Activated CD8-positive, alpha-beta memory T cell treated with anti-CD3 and anti-CD28 coated beads for 36 hours (primary cell): ENCODE data around the gene C16orf95. TPM values are rescaled to one million over a fixed set of nuclear protein-coding genes. Genes with fewer than 3 reads are reported as not detected.
"Not testable (repeated sequence)": the region's sequence is repeated elsewhere in the genome, so short reads cannot be mapped to it uniquely, and the experiment has no call there.

Experiments
- CTCF ChIA-PET: fragments of 350-600 bp; sonication (Branson Sonifier 250); formaldehyde crosslinking; loops from one replicate; lab custom pipeline; 2021; ENCODE audit warnings: antibody characterized with exemption; lab: Charles Lee
- POLR2A ChIA-PET: fragments of 350-600 bp; sonication (Branson Sonifier 250); formaldehyde crosslinking; loops from one replicate; lab custom pipeline; 2021; ENCODE audit warnings: antibody characterized with exemption; lab: Charles Lee
- total RNA-seq, 2 experiments: library from RNA; stranded (reverse); gene quantifications; one replicate each; pipeline ENCODE4 v1.2.3, GENCODE V29; 2021

C16orf95 gene
- total RNA-seq, 2 experiments from 2014 or later, result 10.3 to 11.1 TPM

DNA sequence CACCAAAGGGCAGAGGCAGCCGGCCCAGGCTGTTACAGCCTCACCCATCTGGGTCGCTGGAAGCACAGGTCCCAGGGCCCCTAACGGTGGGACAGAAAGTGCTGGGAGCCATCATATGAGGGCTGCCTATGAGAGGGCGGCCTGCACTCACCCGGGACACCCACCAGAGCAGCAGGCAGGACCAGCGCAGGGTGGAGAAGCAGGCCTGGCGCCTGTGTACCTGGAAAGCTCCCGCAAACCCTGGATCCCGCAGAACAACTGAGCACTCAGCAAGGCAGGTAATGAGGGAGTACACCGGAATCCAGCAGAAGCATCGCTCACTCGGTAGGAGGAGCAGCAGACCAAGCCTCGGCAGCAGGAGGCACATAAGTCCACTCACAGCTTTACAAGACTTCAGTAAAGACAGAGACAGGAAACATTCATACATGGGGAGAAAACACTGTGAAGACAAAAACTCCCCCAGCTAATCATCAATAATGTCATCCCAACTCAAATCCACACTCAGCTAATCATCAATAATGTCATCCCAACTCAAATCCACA lies 31.5 kb upstream of the C16orf95 start:
- ChIA-PET CTCF (no interaction called here), POLR2A (no interaction called here)

DNA sequence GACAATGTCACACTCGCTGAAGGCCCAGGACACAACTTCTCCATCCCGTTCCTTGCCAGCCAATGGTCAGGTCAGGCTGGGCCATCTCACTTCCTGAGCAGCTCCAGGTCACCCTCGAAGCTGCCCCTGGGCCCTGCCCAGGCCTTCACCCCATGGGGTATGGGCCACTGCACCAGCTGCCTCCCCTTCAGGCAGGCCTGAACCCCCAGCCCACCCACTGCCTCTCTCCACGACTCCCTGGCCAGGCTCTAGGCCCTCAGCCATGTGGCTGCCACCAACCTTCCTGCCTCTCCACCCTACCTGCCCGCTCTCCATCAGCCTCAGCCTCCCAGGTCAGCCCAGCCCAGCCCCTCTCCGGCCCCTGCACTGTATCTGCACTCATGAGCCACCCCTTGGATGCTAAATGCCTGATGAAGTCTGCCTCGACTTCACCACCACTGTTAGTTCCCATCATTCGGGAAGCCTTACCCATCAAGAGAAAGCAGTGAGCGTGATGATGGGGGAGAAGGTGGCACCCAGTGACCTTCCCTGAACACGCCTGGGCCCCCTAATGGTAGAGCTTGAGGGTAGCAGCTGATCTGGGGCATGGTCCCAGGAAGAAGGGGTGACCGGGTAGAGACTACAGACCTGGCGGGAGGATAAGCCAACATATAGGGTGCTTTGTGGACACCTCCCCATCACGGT lies 30.9 kb upstream of the C16orf95 start:
- POLR2A ChIA-PET, result no interaction called here
- CTCF ChIA-PET, result no interaction called here

DNA sequence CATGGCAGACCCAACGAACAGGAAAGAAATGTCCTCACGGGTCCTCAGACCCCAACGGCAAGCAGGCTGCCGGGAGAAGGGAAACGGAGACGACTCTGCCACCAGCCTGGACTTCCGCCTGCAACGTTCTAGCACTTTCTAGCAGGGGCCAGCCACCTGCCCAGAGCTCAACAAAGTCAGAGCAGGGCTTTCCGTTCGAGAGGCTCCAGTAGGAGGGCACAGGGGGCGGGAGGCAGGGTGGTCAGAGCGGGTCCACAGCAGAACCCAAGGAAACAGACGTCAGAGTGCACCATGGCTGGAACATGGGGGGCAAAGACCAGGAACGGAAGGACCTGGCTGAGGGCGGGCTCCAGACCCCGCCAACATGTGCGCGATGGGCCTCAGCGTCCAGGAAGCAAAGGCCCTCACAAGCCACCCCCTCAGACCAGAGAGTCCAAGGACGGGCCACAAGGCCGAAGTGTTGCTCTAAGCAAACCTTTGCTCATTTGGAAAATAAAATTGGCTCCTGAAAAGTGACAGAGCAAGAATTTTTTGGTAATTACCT lies 29.4 kb upstream of the C16orf95 start:
- POLR2A ChIA-PET, result no interaction called here
- CTCF ChIA-PET, result no interaction called here

DNA sequence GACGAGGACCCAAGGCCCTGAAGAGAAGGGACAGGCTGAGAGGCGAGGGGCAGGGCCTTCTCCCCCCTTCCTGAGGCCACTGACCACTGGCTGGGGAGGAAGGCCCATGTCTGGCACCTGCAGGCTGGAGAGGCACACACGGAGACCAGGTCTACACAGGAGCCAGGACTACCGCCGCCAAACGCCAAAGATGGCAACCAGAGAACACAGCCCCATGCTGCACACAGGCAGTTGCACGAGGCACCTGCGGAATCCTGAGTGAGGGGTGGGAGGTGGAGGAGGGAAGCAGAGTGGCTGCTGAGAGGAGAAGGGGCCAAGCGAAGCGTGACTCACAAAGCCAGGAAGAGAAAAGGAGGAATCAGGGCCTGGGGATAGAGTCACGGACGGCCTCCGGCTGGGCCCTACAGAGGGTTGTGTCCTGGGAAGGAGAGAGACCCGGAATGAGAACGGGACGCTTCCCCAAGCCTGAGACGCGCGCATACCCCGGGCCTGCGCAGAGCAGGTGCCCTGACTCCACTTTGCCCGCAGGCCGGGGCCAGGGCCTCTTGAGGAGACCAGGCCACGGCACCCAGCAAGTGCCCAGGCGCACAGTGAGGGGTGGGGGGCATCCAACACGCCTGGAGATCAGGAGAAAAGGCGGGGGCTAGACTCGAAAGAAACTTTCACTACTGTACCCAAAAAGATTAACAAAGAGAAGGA lies 28.7 kb upstream of the C16orf95 start:
- ChIA-PET POLR2A (no interaction called here), CTCF (no interaction called here)

DNA sequence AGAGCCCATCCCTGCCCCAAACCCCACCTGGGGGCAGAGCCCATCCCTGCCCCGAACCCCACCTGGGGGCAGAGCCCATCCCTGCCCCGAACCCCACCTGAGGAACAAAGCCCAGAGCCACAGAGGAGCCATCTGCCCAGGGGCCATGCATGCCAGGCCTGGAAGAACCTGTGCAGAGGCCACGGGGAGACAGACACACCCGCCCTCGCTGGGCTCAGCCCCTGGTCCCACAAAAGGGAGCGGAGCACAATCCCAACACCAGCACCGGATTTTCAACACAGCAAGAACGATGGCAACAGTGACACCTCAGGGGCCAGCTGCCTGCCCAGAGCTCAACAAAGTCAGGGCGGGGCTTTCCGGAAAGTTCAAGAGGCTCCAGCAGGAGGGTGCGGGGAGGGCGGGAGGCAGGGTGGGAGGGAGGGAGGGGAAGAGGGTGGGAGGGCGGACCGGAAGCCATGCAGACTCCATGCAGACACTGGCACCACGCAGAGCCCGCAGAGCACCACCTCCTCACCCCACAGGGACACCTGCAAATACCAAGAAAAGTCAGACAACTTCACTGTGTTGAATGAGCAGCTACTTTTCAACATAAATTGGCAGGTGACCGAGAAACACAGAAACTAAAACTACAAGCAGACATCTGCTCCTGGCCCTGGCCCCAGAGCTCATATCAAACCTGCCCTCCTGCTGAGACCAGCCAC lies 27.9 kb upstream of the C16orf95 start:
- POLR2A ChIA-PET, result no interaction called here
- CTCF ChIA-PET, result no interaction called here

DNA sequence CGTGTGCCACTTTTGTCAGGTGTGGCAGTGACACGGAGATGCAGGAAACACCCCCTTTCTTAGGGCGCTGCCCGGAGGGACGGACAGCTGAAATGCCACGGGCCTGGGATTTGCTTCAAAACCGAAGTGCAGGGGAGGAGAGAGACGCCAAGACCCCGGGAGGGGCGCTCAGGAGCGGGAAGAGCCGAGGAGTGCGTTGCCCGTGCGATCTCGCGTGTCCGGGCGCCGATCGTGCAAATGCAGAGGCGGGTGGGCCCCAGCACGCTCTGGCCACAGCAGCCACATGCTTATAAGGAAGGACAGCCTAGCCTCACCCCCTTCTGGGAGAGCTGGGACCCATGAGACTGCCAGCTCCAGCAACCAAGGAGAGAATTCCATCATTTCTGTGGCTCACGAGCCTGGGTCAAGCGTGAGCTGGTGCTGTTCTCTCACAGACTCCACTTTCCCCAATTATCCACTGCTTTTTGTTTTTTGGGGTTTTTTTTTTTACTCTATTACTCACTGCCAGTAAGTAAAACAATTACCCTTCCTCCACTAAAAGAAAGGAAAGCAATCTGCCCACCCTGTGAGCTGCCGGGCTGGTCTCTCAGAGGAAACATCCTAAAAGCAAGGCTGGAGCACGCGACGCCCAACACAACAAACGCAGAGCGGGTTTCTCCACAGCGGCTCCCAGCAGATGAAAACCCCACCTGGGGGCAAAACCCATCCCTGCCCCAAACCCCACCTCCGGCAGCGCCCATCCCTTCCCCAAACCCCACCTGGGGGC lies 27.2 kb upstream of the C16orf95 start:
- ChIA-PET POLR2A (no interaction called here), CTCF (no interaction called here)

DNA sequence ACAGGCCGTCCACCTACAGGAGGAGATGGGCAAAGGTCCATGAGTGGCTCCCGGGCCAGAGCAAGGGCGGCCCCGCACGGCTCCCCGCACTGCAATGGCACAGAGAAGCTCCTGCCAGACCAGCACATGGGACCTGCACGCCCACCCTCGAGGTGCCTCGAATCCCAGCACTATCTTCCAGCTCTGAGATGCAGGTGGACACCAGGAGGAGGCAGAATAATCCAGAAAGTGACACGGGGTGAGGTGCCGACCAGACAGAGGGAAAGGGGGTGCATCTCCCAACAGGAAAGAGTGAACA lies 26.5 kb upstream of the C16orf95 start:
- ChIA-PET POLR2A (no interaction called here), CTCF (no interaction called here)

DNA sequence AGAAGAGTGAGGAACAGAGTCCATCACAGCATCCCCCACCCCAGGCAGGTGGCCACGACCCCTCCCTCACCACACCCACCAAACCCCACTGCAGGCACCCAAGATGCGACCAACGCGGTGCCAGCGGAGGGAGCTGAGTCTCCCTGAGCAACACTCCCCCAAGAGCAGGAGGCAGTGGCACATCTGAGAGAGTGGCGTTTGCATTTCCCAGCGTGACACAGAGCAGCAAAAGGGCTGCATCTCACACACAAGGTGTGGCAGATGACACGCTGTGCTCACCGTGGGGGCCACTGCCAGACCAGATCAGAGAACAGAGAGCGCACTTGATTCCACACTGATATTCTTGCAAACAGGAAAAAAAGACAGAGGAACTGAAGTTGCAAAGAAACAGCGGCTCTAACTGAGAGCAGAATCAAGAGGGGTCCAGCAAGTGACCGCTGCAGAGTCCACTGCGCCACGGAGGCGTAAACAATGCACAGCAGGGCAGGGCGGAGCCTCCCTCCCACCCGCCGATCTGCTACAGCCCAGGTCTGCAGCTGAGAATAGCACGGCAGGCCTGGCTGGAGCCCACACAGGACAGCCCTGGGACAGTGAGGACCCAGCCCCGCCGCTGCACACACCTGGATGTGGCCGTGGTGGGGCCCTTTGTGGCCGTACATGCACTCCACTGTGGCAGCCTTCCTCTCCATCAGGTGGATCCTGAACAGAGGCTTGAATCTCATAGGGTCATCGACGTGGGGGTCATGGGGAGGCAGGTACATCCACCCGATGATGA lies 26.0 kb upstream of the C16orf95 start:
- ChIA-PET CTCF (no interaction called here), POLR2A (no interaction called here)

DNA sequence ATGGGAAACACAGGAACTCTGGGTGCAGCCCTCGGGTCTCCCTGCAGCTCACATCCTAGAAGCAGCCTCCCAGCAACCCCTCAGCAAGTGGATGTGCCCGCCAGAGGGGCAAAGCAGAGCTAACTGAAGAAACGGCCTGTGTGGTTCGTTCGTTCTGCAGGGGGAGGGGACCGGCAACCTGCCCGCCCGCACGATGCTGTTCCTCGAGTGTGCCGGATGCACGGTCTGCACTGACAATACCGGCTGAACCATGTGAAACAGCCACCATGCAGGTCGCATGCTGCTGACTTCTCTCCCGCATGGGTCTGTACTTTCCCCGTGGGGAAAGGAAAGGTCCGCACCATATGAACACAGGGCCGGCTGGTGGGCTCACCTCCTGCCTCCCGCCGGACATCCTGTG lies 25.3 kb upstream of the C16orf95 start:
- POLR2A ChIA-PET, result no interaction called here

DNA sequence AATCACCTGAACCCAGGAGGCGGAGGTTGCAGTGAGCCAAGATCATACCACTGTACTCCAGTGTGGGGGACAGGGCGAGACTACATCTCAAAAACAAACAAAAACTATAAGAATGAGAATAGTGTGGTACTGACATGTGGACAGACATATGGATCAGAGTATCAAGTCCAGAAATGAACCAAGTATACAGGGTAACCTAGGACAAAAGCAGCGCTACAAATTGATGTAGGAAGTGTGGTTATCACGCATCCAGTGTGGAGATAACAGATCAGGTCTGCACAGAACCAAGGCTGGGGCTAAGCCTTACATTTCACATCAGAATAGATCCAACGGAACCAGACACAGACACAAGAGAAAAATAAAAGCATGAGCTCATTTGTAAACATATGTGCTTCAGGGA lies 23.0 kb upstream of the C16orf95 start:
- ChIA-PET CTCF (interaction anchor here (1.7 kb wide), 1 partner anchor 18 kb away, joined by 3 read pairs; no protein-coding TSS in a partner anchor), POLR2A (no interaction called here)

More for the DNA sequence above, 25.3 kb upstream of the C16orf95 start:
- CTCF ChIA-PET, result no interaction called here

DNA sequence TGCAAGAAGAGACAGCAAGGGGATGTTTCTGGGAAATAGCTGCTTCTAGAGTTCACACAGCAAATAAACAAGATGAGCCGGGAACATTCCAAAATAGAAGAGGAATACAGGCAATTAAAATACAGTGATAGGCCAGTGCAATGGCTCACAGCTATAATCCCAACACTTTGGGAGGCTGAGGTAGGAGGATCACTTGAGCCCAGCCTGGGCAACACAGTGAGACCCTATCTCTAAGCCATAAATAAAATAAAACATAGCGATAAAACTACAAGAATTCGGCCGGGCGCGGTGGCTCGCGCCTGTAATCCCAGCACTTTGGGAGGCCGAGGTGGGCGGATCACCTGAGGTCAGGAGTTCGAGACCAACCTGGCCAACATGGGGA lies 22.5 kb upstream of the C16orf95 start:
- POLR2A ChIA-PET, result not testable (repeated sequence)
- CTCF ChIA-PET, result interaction anchor here (1.7 kb wide), 1 partner anchor 18 kb away, joined by 3 read pairs; no protein-coding TSS in a partner anchor

DNA sequence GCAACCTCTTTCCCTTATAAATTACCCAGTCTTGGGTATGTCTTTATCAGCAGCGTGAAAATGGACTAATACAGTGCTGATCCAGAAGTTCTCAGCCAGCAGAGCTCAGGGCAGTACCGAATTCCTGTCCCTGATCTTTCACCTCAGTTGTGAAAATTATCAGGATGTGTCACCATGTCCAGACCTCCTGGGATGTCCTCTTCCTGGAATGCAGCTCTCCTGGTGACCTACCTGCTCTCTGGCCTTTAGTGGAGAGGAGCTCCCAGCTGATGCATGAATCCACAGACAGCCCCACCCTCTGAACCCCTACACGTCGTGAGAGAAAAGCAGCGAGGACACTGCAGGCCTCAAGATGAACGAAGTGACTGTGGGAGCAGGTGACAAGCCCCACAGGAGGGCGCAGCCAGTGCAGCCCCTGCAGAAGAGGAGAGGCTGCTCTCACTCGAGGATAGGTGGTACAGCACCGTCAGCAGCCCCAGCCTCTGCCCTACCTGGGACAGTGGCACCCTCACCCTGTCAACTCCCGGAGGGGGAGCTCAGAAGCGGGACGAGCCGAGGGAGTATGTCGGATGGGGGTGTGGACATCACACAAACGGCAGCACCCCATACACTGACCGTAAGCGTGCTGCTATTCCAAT lies 22.0 kb upstream of the C16orf95 start:
- ChIA-PET CTCF (interaction anchor here (1.7 kb wide), 1 partner anchor 19 kb away, joined by 3 read pairs; no protein-coding TSS in a partner anchor), POLR2A (no interaction called here)

DNA sequence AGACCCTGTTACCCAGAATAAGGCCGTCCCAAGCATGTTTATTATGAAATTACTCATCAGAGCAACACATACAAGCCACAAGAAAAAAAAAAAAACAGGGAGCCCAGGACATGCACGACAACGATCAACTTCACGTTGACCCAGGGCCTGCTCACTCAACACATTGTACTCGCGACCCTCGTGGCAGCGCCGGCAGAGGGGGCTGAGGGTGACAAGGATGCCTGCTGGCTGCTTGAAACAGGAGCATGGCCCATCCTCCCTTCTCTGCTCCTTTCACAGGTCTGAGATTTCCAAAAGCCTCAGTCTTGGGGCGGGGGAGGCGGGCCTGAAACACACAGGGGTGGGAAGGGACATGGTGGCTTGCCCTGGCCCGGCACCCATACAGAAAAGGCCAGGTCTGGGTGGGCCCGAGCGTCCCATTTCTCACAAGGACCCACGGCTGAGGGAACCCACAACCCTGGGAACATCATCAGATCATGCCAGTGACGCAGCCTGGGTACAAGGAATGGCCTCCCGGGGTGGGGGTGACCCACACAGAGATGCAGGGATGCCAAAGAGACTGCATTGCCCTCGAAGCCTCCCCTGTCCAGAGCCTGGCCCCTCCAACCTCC lies 21.1 kb upstream of the C16orf95 start:
- ChIA-PET CTCF (no interaction called here), POLR2A (no interaction called here)

DNA sequence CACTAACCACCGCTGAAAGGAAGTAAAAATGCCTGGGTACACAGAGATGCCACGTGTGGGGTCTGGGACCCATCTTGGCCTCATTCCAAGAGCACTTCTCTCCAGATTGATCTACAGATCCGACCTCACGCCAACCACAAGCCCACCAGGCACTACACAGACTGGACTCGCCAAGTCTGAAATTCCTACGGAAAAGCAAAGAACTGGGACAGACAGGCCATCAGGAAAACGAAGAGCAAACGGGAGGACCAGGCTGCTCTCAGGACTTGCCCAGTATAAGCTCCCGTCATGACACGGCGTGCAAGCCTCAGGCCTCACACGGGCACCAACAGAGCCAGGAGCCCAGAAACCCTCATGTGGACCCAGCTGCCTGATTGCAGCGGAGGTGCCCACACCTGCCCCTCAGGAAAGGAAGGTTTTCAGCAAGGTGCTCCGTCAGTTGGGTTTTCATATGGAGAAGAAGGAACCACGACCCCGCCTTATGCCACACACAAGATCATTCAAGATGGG lies 20.1 kb upstream of the C16orf95 start:
- POLR2A ChIA-PET, result no interaction called here

DNA sequence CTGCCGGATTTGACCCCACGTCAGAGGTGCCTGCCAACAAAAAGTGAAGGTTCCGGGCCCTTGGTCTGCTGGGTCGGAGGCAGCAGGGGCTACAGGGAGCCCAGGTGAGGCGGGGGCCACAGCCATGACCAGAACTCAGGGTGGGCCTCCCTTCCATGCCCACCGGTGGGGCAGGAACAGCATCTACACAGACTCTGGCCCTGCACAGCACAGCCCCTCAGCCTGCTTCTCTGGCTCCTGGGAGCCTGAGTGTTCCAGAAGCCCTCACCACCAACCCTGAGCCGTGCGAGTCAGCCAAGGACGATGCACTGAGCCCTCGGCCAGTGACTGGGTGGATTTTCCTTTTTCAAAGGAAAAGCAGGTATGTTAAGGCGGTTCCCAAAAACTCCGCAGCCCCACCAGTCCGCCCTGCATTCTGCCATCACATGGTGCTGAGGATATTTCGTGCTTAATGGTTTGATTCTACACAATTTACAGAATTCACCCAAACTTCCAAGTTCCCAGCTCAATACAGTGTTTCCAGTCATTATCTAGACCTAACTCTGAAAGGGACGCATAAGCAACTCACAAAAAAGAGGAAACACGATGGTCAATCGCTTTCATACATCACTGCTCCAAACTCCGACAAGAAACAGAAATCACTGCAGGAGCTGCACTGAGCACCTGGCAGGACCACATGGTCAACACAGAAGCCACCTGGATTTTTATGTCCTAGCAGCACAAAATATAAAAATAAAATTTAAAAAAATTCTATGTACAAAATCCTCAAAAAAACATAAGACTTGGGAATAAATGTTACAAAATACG lies 19.4 kb upstream of the C16orf95 start:
- ChIA-PET CTCF (no interaction called here), POLR2A (no interaction called here)

More for the DNA sequence above, 20.1 kb upstream of the C16orf95 start:
- CTCF ChIA-PET, result no interaction called here

DNA sequence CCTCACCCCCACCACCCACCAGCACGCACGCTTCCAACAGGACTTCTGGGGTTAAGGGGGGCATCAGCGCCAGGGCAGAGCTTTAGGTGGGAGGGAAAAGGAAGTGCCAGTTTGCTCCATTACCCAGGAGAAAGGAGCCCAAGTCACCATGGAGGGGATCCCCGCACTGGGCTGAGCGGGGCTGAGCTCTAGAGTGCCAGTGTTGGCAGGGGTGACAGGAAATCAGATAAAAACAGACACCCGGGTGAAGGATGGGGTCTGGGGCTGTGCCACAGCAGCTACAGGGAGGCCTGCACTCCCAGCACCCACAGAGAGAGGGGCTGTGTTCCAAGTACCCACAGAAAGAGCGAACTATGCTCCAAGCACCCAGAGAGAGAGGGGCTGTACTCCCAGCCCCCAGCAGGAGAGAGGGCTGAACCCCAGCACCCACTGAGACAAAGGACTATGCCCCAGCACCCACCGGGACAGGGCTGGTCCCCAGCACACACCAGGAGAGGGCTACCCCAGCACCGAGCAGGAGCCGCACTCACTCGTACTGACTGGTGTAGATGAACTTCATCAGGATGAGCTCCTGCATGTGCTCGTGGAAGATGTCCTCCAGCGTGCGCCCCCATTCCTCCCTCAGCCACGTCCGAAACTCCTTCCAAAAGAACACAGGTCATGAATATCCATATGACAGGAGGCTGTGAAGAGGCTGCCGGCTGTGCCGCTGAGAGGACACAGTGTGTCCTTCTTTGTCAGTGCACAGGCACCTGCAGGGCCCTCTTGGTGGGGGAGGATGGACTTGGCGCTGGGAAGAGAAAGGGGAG lies 18.6 kb upstream of the C16orf95 start:
- CTCF ChIA-PET, result no interaction called here
- POLR2A ChIA-PET, result no interaction called here
